DMS114 treated with DMSO at 0.1 percent for 48 hours (cell line): ENCODE measurements around the gene SLC1A3.
A peak's percentile ranks its signal among the peaks of the same experiment; 100 is the strongest.
"Not testable (repeated sequence)": the region's sequence is repeated elsewhere in the genome, so short reads cannot be mapped to it uniquely, and the experiment has no call there.

ENCODE experiments used
- DNase-seq: peaks from one replicate; lab custom pipeline; 2025; ENCODE audit not compliant: unreplicated experiment; lab: John Stamatoyannopoulos, UW

The SLC1A3 gene

GRCh38 chr5:36606428-36607113, at the start of gene SLC1A3:
TSS of gene SLC1A3 (plus strand) at chr5:36606606. CDS start at chr5:36608424, 1,818 bp downstream.
- DNase-seq = peak; percentile 35

DNA sequence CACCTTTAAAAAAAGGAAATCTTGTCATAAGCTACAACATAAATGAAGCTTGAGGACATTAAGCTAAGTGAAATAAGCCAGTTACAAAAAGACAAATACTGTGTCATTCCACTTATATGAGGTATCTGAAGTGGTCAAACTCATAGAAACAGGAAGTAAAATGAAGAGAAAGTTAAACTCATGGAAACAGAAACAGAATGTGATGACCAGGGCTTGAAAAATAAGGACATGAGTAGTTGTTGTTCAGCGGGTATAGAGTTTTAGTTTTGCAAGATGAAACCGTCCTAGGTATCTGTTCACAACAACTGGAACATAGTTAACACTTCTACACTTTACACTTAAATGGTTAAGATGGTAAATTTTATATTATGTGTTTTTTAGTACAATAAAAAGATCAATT, 47.8 kb upstream of the SLC1A3 start:
- no peak for DNase-seq

GRCh38 chr5:36561601-36562000, 44.8 kb upstream of the SLC1A3 start:
- no peak for DNase-seq

DNA sequence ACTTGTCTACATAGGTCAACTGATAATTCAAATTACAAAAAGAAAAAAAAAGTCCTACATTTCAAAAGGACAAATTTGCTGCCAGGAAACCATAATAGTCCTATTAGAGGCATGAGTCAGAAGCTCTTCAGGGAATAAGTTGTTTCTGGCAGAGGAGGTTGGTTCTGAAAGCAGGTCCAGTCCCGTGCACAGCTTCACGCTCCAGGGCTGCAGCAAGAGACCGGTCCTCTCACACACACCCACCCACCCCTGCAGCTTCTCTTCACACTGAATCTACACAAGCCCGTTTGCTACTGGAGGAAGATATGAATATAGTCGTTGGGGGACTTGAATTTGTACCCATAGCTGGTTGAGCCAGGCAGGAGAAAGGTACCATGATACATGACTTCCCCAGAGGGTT, 36.9 kb upstream of the SLC1A3 start:
- no peak for DNase-seq

DNA sequence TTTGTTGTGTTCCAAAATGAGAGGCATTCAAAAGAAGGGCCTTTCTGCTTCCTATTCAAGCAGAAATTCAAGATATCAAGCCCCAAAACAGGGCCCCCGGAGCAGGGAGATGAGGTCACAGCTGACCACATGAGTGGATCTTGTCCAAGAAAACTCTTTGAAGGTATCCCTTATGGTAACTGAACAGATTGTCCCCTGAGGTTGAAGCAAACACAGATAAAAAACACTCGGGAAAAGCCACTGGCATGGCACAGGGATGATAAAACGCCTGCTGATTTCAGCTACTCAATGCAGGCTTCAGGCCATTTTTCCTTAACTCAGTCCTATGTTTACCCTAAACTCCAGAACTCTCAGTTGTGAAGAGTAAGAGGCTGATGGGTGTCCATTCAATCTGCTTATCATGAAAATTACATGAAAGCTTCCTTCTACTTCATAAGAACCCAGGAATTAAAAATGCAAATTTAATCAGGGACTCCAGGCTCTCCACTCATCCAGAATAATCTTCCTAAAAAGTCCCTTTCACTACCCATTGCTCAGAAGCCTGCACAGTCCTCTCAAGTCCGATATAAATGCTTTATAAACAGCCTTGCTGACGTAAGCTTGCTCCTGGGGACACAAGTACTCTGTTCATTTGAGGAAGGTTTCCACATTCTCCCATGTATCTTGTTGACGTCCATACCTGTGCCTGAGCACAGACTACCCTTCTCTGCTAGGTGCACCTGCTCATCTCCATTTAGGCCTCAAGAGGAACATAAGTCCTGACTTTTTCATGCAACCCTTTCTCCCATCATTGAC, 35.9 kb upstream of the SLC1A3 start:
- no peak for DNase-seq

DNA sequence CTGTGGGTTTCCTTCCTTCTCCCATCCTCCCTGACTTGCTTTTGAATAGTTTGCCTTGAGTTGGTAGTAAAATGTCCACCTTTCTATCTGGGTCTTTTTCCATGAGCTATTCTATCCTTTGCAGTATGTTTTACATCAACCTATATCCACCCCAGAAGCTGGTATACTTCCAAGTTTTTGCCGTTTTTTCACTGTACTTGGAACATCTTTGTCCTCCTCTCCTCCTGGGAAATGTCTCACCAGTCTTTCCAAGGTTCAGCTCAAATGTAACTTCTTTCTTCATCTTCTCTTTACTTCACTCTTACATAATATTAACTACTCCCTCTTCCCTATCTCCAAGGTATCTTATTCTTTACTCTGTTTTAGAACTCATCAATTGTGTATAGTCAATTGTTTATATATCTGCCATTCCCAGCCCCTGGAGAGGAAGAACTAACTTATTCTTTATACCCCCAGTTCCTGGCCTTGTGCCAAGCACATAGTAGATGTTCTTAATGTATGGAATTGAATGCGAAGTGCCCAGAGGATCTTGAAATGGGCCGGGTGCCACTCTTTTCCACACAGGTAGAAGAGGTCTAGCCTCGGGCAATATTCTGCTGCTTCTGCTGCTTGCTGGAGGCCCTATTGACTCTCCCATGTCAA, 34.9 kb upstream of the SLC1A3 start:
- DNase-seq = no peak

DNA sequence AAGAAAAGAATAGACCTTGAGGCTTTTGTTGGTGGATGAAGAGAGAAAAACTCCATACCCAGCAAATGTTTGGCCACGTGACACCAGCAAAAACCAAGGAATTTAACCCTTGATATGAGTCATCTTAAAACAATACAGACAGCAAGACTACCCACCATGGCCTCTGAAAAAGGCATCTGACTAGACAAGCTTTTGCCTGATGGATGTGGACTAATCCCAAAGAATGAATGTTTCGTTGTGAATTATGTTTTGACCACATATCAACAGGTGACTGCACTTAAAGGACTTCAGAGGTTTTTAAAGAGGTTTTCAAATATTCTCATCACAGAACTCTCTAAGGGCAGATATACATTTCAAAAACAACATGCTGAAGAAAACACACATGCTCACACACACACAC, 33.0 kb upstream of the SLC1A3 start:
- no peak for DNase-seq

- no peak for DNase-seq
Measured at GRCh38 chr5:36575361-36575781, 31.0 kb upstream of the SLC1A3 start.

- DNase-seq = no peak
Measured at GRCh38 chr5:36576721-36577120, 29.7 kb upstream of the SLC1A3 start.

DNA sequence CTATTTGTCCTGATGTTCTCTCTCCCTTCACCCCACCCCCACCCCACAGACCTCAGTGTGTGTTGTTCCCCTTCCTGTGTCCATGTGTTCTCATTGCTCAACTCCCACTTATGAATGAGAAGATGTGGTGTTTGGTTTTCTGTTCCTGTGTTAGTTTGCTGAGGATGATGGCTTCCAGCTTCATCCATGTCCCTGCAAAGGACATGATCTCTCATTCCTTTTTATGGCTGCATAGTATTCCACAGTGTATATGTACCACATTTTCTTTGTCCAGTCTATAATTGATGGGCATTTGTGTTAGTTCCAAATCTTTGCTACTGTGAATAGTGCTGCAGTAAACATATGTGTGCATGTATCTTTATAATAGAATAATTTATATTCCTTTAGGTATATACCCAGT, 26.5 kb upstream of the SLC1A3 start:
- not testable (repeated sequence) for DNase-seq

DNA sequence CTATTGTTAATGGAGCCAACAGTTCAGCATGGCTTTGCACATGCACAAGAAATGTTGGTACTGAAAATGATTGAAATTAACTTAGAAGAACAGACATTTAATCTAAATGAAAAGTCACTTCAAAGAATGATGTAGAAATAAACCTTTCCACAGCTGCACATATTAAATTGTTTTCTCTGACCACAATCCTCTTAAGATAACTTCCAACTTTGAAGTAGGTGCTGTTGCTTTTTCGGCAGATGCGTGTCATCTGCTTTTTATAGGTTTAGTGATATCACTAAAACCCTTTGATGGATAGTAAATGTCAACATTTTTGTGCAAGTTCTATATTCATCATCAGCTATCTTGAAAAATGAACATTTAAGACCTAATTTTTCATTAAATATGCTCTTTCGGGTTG, 25.3 kb upstream of the SLC1A3 start:
- DNase-seq = no peak

GRCh38 chr5:36584009-36584875, 22.2 kb upstream of the SLC1A3 start:
- DNase-seq = no peak

GRCh38 chr5:36585701-36586100, 20.7 kb upstream of the SLC1A3 start:
- no peak for DNase-seq

DNA sequence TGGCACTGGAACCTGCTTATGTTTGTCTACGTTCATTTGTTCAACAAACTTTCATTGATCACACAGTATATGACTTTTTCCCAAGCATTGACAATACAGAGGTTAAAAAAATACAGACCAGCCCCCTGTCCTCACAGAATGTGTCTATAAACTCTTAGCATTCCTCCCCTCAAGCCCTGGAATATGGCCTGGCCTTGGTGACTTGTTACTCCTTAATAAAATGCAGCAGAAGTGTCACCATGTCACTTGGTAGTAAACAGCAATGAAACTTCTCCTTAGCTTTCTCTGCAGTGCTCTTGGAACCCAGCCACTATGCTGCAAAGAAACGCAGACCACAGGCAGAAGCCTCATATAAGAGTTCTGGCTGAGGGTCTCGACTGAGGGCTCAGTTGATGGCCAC, 19.1 kb upstream of the SLC1A3 start:
- DNase-seq = no peak

- not testable (repeated sequence) for DNase-seq
Measured at GRCh38 chr5:36589735-36590134, 16.7 kb upstream of the SLC1A3 start.

- no peak for DNase-seq
Measured at GRCh38 chr5:36590513-36591286, 15.7 kb upstream of the SLC1A3 start.

DNA sequence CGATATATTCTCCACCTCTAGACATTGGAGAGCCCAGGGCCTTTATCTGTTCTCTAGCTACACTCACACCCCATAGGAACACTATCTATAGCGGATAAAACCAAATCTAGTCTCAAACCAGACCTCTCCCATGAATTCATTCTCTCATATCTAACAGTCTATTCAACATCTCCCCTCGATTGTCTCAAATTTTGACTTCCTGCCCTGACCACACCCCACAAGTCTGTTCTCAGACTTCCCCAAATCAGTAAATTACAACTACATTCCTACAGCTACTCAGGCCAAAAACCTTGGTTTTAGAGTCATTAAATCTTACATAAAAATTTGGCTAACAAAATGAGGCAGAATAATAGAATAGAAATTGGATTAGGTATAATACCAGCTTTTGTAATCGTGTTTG, 12.5 kb upstream of the SLC1A3 start:
- no peak for DNase-seq

DNA sequence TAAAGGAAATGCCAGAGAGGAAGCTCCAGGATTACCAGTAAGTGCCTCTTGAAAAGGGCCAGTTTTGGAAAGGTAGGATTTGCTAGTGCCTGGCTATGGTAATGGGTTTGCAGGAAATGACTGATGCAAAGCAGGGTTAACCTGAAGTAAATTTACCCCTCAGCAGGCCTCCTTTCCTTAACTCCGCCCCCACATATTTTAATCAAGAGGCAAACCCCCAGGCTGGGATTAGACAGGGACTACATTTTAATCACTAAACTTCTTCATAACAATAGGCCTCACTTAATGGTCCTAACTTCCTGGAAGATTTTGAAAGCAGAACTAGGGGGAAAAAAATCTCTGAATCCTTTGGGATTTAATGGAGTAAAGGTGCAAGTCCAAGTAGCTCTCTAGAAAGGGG, 10.2 kb upstream of the SLC1A3 start:
- DNase-seq = no peak

DNA sequence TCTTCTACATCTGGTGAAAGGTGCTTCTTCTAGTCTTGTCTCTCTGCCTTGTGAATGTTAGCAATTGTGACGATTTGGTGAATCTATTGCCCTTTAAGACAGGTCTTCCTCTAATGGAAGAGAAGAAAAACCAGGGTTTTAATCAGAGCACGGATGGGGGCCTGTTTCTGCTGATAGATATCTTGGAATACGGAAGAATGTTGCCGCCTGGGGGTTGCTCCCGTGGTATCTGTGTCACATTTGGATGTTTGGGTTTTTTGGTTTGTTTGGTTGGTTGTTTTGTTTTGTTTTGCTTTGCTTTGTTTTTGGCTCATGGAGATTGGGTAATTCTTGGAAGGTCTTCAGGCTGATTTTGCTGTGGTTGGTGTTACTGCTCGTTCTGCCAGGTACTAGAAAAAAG, 9.7 kb upstream of the SLC1A3 start:
- no peak for DNase-seq

DNA sequence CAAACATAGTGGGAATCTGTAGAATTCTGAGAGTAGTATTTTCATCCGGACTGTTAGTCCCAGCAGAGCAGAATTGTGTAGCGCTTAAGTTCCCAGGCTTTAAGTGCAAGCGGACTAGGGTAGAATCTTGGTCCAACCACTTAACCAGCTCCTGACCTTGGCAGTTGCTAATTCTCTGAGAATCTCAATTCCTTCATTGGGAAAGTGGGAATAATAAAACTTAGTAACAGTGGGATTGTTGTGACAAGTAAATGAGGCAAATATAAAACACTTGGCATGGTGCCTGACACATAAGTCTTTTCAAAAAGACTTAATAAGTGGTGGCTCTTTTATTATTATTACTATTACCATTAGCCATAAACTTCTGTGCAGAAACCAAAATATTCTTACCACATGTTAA, 8.4 kb upstream of the SLC1A3 start:
- DNase-seq = no peak
